Lower lobe of right lung (tissue), 2 donors: ENCODE data around the gene PYGO1. TPM values are rescaled to one million over a fixed set of nuclear protein-coding genes. Genes with fewer than 3 reads are reported as not detected.
"Not testable (repeated sequence)": the region's sequence is repeated elsewhere in the genome, so short reads cannot be mapped to it uniquely, and the experiment has no call there.

Source experiments
- ATAC-seq, 2 donors: fragments of 200-7000 bp; cut with Tn5 transposase; one replicate each; pipeline ENCODE4 v1.9.1; 2020 to 2022; ENCODE audit warnings: mild to moderate bottlenecking in 2 of 2, moderate library complexity in 2 of 2
- DNase-seq: peaks from one replicate; pipeline ENCODE4 v3.0.0-alpha.2; 2020
- H3K27ac ChIP-seq: fragments of 200-600 bp; one replicate; pipeline ENCODE4 v1.8.0; 2022
- H3K27me3 ChIP-seq: fragments of 200-600 bp; one replicate; pipeline ENCODE4 v1.8.0; 2022; ENCODE audit warnings: low read depth
- H3K36me3 ChIP-seq: fragments of 200-600 bp; one replicate; pipeline ENCODE4 v1.8.0; 2022; ENCODE audit warnings: mild to moderate bottlenecking
- H3K4me1 ChIP-seq: fragments of 200-600 bp; one replicate; pipeline ENCODE4 v1.8.0; 2022
- H3K4me3 ChIP-seq: fragments of 200-600 bp; one replicate; pipeline ENCODE4 v1.8.0; 2022; ENCODE audit warnings: mild to moderate bottlenecking
- H3K9me3 ChIP-seq: fragments of 200-600 bp; one replicate; pipeline ENCODE4 v1.8.0; 2022
- CTCF ChIP-seq: fragments of 200-600 bp; IDR thresholded peaks from one replicate; pipeline ENCODE4 v1.8.0; 2022; ENCODE audit warnings: antibody characterized with exemption, mild to moderate bottlenecking
- intact Hi-C: fragments of 100-400 bp; cut with DNase I; formaldehyde crosslinking; loops from one replicate; pipeline ENCODE4 v1.11.0; 2022
- total RNA-seq: library from RNA; stranded (reverse); fragmentation: NEBNext Ultra II Directional; extraction: Animal tissue kit (Norgen Biotek cat#: 25700); gene quantifications from one replicate; pipeline ENCODE4 v1.2.1, GENCODE V29; 2021
- donor health status: DM: no; HTN: yes; CAD: no; lungs with severe emphysema.

Gene PYGO1
- total RNA-seq, 1 donor from 2014 or later = 8.7 TPM

DNA sequence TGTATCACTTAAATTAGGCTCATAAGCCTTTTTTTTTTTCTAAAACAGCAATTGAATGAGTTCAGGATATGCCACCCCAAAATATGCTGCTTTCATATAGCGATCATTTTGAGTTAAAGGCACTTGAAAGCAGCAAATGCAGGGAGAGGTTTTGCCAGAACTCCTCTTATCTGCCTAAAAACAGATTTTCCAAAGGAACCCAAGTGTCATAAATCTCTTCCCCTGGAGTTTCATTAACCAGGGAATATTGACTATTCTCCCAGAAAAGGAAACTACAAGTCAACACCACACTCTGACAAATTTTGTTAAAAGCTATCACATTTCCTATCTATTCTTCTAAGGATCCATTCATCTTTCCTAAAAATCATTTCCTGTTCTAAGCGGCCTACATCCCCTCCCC lies 91.4 kb downstream of the PYGO1 start:
- Histone ChIP-seq H3K27ac (peak overlapping the region; percentile 1), H3K4me3 (no peak overlapping the region), H3K27me3 (no peaks in the 10 kb centered on the region), H3K36me3 (peaks cover 4% of the 10 kb centered on the region), H3K9me3 (no peaks in the 10 kb centered on the region), H3K4me1 (peaks cover 22% of the 10 kb centered on the region)
- DNase-seq (no peak), ATAC-seq (no peak)
- intact Hi-C loops = no loop called here
- TF ChIP-seq CTCF = no peak

DNA sequence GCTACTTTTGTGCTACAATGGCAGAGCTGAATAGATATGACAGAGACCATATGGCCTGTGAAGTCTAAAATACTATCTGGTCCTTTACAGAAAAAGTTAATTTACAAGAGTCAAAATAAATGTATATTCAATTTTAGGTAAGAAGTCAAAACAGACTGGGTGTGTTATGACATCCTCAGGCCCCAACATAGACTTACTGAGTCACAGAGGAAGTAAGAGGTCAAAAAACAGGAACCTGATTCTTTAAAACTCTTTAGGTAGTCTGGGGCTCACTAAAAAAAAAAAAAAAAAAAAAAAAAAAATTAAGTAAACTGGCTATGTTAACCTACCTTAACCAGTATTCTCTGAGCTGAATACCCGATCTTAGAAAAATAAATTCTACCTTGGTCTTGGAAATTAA lies 93.2 kb downstream of the PYGO1 start:
- intact Hi-C loops = no loop called here
- Histone ChIP-seq H3K27ac (peak overlapping the region; percentile 41), H3K9me3 (no peaks in the 10 kb centered on the region), H3K27me3 (no peaks in the 10 kb centered on the region), H3K4me3 (no peak overlapping the region), H3K36me3 (peaks cover 8% of the 10 kb centered on the region), H3K4me1 (peaks cover 22% of the 10 kb centered on the region)
- DNase-seq (no peak), ATAC-seq (peak in 1 of 2 donors; percentile 54)
- TF ChIP-seq CTCF = no peak

DNA sequence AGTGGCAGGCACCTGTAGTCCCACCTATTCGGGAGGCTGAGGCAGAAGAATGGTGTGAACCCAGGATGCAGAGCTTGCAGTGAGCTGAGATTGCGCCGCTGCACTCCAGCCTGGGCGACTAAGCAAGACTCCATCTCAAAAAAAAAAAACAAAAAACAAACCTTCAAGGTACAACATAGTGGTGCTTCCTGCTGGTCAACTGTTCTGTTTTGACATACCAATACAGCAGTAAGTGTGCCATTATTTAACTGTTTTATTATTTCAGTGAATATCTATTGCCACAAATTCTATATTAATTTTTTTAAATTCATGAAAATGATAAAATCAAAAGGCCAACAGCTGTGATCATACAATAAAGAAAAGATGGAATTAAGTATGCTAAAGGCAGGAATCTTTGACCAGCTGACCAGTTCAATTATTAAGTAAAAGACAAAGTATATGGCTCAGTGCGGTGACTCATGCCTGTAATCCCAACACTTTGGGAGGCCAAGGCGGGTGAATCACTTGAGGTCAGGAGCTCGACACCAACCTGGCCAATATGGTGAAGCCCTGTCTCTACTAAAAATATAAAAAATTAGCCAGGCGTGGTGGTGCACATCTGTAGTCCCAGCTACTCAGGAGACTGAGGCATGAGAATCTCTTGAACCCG lies 99.1 kb downstream of the PYGO1 start:
- peaks cover 15% of the 10 kb centered on the region for H3K36me3 ChIP-seq
- H3K27me3 ChIP-seq, DNase-seq, H3K4me1 ChIP-seq, intact Hi-C loops, H3K27ac ChIP-seq, H3K9me3 ChIP-seq, ATAC-seq, H3K4me3 ChIP-seq: not testable (repeated sequence)

Other genes with a start within 250 kb of the PYGO1 start
- 104 TPM for gene CCPG1, start 180.0 kb downstream of the PYGO1 start, total RNA-seq
- 2.7 TPM for gene PIERCE2, start 179.8 kb downstream of the PYGO1 start, total RNA-seq
- 5.8 TPM for gene DNAAF4, start 80.1 kb downstream of the PYGO1 start, total RNA-seq
- gene PRTG, start 154.8 kb upstream of the PYGO1 start, total RNA-seq = 10.5 TPM